CD4-positive, alpha-beta T cell treated with Interleukin-17A for 1 hour (primary cell): ENCODE results near the gene BRD9.
"Not testable (repeated sequence)": the region's sequence is repeated elsewhere in the genome, so short reads cannot be mapped to it uniquely, and the experiment has no call there.

Experiments used
- DNase-seq: peaks from one replicate; pipeline ENCODE4 v3.0.0-alpha.2; 2020

BRD9 gene

DNA sequence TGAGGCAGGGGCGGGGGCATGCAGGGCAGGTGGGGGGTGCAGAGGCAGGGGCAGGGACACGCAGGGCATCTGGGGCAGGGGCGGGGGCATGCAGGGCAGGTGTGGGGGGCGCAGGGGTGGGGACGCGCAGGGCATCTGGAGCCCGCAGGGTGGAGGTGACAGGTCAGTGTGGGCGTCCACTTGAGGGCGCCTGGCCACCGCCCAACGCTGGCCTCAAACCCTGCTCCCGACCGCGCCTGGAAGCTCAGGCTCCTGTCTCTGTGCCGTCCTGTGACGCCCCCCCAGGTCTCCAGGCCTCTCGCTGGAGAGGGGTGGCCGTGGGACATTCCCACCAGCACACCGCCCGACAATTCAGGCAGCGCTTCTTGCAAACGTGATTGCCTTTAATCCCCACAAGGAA, 48.7 kb downstream of the BRD9 start:
- not testable (repeated sequence) for DNase-seq

DNA sequence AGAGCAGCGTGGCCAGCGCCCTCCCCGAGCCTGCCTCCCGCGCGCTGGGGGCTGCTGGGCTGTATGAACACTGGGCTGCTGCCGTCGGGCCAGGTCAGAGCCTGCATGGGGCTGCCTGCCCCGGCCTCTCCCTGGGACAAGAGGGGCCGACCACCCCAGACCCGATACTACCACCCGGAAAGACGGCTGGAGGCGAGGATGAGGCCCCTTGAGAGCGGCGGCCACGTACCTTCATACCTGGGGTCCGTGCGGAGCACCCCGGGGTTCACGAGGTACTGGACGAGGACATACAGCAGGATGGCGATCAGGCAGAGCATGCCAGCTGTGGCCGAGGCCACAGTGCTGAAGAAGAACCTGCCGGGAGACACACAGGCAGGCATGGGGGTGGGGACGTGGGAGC, 49.2 kb downstream of the BRD9 start:
- not testable (repeated sequence) for DNase-seq

DNA sequence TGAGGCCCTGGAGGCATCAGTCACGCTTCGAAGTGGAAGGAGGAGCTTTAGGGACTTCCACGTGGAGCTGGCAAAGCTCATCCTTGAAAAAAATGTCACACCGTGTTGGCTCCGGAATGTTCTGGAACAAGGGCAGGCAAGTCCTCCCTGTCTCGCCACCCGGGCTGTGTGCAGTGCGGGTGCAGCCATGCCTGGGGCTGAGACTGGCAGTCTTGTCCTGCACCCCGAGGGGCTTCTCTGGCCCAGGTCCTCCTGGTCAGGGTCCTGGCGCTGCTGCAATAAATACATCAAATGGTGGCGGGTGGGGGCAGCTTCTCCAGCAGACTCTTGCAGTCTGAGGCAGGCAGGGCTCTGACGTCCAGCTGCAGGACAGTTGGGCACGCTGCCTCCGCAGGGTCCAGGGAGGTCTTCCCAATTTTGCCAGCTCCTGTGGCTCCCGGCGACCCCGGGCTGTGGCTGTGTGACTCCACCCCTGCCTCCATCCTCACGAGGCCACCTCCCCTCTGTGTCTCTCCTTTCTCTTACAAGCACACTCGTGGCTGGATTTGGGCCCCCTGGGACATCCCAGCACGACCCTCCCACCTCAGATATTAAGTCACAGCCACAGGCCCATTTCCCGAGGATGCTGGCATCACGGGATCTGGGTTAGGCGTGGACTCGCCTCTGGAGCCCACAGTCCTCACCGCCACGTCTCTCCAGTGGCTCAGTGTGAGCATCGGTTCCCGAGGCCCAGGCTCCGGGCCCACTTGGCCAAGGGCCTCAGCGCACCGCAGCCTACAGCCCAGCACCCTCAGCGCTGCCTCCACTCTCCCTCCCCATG, 50.0 kb downstream of the BRD9 start:
- DNase-seq = not testable (repeated sequence)

DNA sequence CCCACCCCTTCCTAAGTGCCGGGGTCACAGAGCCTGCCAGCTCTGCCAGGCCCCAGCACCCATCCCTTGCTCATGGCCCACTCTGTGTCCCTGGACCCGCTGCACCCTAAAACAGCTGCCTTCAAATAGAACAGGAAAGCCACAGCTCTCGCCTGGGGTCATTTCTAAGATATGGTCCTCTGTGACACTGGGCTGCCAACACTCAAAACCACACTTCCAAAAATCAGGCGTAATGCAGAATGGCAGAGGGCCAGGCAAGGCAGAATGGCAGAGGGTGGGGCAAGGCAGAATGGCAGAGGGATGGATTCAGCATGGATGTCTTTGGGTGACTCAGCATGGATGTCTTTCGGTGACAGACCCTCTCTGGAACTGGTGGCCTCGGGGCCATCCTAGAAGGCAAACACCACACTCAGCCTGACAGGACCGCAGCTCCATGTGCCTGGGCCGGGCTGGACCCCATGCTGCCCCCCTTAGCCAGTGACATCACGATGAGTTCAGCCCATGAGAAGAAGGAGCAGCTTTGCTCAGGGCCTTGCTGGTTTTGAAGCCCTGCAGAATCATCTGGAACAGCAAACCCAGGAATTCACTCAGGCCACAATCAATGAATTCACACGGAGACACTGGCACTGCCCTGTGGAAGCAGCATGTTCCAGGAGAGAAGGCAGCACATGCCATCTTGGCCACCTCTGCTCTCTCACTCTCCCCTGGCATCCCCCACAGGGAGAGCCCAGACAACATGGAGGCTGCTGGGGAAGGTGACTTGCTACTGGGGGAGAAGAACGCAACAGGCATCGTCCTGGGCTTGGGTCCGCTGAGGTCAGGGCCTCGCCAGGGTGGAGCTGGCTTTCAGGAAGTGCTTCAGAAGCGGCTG, 50.8 kb downstream of the BRD9 start:
- not testable (repeated sequence) for DNase-seq

GRCh38 chr5:840974-841435, 51.6 kb downstream of the BRD9 start:
- not testable (repeated sequence) for DNase-seq

DNA sequence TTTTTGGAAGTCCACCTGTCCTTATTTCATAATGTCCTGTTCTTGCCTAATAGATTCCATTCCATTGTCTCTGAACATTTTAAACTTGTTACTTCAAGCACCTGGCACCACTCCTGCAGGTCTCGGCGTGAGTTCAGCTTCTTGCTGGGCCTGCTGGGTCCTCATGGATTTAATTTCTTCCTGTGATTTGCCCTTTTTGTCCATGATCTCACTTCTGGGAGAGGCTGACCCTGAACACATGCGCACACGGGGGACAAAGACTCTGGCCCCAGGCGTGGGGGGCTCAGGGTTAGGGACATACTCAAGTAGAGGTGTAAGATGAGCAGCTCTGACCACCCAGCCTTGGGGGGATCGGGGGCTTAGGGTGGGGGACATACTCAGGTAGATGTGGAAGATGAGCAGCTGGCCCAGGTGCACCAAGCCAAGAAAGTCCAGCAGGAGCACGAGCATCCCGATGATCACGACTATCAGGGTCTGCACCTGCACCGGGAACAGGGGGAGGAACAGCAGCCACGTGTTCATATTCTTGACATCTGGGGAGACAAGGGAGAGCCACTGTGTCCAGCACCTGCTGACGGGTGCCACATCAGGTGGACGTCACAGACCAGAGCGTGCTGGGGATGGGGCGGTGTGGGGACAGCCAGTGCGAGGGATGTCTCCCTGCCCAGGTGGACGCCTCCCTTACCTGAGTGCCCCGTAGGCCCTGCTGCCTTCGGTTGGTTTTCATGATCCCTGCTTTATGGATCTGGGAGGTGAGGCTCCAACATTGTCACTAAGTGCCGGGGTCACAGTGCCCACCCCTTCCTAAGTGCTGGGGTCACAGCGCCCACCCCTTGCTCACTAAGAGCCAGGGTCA, 52.3 kb downstream of the BRD9 start:
- DNase-seq = not testable (repeated sequence)

GRCh38 chr5:838431-838851, 54.2 kb downstream of the BRD9 start:
- not testable (repeated sequence) for DNase-seq

GRCh38 chr5:837621-838121, 54.9 kb downstream of the BRD9 start:
- not testable (repeated sequence) for DNase-seq

DNA sequence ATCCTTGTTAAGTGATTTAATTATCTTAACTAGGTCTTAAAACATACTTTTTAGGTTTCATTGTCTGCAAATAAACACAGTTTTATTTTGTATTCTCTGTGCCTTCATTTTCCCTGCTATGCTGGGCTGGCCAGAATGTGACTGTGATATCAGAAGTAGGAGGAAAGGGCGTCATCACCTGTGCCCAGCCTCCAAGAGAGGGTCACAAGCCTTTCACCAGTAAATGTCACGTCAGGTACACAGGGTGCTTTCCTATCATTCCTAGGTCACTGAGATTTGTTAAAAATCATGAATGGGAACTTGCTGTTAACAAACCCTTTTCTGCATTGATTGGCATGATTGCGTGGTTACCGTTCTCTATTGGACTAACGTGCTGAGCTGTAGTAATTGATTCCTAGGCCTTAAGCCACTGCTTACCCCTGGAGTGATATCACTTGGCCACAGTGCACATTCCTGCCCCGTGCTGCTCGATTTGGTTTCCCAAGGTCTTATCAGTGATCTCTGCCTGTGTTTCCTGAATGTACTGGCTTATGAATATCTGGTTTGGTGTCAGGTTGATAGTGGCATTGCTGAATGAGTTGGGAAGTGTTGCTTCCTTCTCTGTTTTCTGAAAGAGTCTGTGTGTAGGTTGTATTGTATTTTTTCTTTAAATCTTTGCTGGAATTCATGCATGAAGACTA, 56.5 kb downstream of the BRD9 start:
- DNase-seq = not testable (repeated sequence)

DNA sequence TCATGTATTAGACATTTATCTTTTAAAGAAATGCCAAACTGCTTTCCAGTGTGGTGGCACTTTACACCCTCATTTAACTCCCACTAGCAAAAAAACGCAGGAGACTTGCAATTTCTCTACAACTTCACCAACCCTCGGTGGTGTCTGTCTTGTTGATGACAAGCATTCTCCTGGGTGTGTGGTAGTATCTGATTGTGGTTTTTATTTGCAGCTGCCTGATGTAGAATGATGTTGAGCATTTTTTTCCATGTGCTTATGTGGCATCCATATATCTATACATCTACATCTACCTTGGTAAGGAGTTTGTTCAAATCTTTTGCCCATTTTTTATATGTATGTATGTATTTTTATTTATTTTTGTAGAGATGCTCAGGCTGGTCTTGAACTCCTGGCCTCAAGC, 58.6 kb downstream of the BRD9 start:
- not testable (repeated sequence) for DNase-seq

DNA sequence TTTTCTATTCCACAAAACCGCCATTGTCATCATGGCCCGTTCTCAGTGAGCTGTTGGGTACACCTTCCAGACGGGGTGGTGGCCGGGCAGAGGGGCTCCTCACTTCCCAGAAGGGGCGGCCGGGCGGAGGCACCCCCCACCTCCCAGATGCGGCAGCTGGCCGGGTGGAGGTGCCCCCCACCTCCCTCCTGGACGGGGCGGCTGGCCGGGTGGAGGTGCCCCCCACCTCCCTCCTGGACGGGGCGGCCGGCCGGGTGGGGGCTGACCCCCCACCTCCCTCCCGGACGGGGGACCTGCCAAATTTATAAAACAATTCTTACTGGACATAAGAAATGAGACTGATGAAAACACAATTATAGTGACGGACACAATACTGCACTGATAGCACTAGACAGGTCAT, 64.4 kb downstream of the BRD9 start:
- DNase-seq = not testable (repeated sequence)

GRCh38 chr5:825544-825943, 67.1 kb downstream of the BRD9 start:
- DNase-seq = peak; percentile 23

GRCh38 chr5:821504-821903, 71.1 kb downstream of the BRD9 start:
- no peak for DNase-seq

- no peak for DNase-seq
These were observed 72.4 kb downstream of the BRD9 start for GRCh38 chr5:820245-820644.

GRCh38 chr5:819078-819477, 73.5 kb downstream of the BRD9 start:
- DNase-seq = no peak

DNA sequence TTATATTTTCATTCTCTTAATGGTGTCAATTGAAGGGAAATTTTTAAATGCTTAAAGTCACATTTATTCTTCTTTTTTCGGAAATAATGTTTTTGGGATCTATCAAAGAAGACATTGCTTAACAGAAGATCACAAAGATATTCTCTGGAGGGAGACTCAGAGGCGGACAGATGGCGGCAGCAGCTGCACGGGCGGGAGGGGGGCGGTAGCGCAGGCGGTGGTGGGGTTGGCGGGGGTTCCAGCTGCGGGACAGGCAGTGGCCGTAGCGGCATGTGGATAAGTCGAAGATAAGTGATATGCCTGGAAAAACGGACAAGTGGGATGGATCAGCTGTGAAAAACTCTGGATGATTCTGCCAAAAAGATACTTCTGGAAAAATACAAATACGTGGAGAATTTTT, 76.4 kb downstream of the BRD9 start:
- no peak for DNase-seq

GRCh38 chr5:815449-815848, 77.2 kb downstream of the BRD9 start:
- no peak for DNase-seq
